GM21526 (cell line): Measurements from ENCODE around the gene IGSF21.

Experiments
- ATAC-seq: cut with Tn5 transposase; IDR thresholded peaks from one replicate; pipeline ENCODE4 v1.9.1; 2021; ENCODE audit warnings: moderate library complexity; ENCODE audit not compliant: unreplicated experiment, low FRiP score

IGSF21 gene

GRCh38 chr1:18385239-18385790 is 277.7 kb downstream of the IGSF21 start:
- ATAC-seq = no peak

- ATAC-seq = no peak
These were observed 279.0 kb downstream of the IGSF21 start for GRCh38 chr1:18386591-18386990.

DNA sequence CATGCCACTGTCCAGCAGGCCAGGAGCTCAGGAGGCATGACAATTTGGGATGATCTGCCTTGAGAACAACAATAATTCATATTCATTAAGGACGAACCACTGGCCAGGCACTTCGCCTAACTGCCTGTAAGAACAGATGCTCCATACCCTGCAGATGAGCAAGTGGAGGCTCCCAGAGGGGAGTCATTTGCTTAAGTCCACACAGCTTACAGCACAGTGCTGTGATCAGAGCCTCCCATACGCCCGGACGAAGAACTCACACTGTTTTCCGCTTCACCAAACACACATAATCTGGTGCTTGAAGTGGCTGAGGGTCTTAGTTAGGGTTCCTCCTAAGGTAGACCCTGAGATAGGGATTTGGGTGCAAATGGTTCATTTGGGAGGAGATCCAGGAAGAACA is 279.7 kb downstream of the IGSF21 start:
- no peak for ATAC-seq

DNA sequence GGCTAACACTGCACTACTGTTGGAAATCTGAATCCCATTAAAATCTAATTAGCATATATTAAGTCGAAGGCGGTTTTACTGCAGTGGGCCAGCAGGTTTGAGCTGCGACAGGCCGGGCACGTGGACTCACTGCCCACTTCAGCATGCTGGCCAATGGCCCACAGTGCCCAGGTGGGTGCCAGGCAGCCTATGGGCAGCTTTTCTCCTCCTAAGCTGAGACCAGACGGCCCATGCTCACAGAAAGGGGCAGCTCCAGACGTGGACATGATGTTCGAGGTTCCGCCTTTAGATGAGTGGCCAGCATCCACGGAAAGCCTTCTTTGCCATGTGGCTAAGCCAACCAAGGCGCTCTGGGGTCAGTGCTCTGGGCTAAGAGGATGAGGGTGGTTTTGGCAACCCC is 283.4 kb downstream of the IGSF21 start:
- ATAC-seq = no peak

DNA sequence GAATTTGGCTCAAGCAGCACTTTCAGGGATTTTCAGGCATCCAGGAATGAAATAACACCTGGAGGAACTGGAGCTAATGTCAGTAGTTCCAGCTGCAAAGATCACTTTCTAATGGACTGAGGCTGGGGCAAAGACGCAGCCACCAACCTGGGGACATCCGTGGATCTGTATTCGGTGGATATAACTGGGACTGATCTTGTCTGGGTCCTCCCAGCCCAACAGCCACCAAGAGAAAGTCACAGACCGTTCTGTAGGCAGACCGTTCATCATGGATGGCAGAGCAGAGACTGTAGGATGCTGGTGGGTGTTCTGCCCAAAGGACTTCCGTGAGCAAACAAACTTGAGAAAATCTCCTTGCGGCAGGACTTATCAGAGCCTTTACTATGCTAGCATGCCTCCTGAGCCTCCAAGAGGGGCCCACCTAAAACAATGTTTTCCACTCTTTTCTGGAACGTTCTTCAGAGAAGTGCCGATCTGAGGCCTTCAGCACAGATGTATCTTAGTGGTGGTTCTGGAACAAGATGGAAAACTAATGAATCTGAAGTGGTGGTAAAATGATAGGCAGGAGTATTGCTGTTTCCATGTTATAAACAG is 287.1 kb downstream of the IGSF21 start:
- no peak for ATAC-seq

- ATAC-seq = no peak
These were observed 288.8 kb downstream of the IGSF21 start for GRCh38 chr1:18396247-18396980.

DNA sequence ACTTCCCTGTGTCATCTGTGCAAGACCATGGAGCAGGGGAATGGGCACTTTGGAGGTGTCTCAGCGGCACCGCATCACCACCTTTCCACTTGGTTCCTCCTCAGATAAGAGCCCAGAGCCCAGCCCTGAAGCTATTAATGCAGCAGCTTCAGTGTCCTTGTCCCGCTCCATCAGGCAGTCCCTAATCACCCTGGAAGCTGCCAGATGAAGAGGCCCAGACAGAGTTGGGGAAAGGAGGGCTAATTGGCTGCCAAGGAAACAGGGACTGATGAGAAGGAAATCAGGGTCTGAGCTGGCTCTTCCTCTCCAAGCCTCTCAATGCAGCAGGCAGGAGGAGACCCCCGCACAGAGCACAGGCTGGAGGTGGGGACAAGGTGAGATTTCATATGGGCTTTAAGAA is 290.0 kb downstream of the IGSF21 start:
- ATAC-seq = no peak

DNA sequence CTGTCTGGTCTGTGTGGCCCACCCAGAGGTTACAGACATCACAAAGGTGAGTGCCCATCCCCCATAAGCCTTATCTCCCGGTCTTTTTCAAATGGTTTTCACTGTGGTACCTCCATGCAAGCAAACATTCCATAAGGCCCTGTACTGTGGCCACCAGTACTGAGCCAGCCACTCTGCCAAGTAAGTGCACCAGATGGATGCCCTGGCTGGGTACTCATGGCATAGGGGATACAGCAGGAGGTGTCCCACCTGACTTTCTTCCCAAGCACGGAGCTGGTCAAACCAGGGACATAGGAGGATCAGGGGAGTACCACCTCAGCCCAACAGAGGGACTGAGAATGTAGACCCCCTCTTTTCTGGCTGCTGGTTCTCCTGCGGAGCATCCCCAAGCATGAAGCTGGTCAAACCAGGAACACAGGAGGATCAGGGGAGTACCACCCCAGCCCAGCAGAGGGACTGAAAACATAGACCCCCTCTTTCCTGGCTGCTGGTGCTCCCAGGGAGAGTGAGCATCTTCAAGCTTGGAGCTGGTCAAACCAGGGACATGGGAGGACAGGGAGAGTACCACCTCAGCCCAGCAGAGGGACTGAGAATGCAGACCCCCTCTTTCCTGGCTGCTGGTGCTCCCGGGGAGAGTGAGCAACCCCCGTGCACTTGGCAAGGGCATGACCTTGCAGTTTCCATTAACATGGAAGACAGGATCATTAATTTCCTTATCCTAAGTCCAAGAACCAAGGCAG is 291.4 kb downstream of the IGSF21 start:
- ATAC-seq = no peak

GRCh38 chr1:18400347-18401102 is 292.9 kb downstream of the IGSF21 start:
- ATAC-seq = no peak

DNA sequence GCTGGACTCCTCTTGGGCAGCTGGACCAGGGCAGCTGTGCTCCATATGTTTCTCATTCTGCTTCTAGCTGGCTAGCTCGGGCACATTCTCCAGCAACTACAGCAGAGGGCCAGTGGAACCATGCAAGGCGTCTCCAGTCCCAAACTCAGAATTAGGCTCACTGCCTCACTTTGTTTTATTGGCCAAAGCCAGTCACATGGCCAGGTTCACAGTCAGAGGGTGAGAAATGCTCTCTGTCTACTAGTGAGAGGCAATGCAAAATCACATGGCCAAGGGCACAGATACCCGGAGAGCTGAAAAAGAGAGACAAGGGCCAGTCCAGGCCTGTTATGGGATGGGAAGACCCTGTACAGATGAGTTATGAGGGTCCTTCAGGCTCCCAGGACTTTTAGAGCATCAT is 294.3 kb downstream of the IGSF21 start:
- no peak for ATAC-seq

GRCh38 chr1:18404460-18404859 is 296.9 kb downstream of the IGSF21 start:
- ATAC-seq = no peak

DNA sequence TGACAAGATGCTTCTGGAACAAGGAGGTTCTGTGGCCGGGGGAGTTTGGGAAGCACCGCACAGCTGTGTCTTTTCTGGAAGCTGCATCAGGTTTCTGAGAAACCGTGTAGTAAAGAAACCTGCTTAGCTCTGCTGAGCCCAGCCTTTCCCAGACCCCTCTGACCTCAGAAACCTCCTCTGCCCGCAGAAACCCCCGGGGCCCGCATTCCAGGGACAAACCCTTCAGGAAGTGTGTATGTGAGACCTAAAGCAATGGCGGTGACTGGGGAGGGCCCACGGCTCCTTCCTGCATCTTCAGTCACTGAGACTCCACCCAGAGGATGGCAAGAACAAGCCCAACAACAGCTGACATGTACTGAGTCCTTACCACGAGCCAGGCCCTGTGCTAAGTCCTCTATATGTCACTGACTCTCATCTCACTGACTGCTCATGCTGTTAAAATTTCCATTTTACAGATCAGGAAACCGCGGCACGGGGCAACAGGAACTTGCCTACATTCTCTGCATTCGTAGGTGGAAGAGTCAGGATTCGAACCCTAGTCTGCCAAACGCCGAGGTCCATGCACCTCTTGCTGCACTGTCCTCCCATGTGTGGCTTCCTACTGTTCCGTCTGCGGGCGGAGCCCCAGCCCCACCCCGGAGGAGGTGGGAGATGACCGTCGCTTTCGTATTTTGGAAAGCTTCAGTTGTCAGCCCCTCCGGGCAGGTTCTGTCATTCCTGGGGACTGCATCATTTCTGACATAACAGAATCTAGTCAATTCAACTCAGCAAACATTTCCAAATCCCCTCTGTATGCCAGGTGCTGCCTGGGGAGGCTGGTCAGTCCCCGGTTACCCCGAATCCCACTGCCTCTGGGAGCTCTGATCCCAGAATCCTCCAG is 299.8 kb downstream of the IGSF21 start:
- no peak for ATAC-seq

GRCh38 chr1:18408656-18409370 is 301.2 kb downstream of the IGSF21 start:
- no peak for ATAC-seq

DNA sequence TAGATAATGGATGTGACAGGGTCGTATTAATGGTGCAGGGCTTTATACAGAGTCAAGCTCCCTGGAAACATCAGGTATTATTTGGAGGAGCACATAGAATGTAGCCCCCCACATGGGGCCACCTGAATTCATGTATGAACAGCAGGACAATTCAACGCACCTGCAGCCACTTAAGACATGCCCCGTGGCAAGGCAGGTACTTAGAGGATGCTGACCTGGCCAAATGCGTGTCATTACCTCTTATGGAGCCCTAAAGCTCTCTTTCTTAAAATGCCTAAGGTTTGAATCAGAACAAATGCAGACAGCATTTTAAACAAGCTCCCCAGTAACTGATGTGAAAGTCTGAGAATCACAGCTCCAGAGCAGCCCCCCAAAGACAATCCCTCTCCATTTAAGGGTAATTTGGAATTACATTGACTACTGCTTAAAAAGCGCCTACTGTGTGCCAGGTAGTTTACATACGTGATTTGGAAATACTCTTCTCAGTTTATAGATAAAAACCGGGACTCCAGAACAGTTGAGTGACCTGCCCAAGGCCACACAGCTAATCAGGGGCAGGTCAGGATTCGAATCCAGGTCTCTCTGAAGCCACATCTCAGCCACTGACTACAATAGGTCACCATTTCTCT is 302.1 kb downstream of the IGSF21 start:
- no peak for ATAC-seq

DNA sequence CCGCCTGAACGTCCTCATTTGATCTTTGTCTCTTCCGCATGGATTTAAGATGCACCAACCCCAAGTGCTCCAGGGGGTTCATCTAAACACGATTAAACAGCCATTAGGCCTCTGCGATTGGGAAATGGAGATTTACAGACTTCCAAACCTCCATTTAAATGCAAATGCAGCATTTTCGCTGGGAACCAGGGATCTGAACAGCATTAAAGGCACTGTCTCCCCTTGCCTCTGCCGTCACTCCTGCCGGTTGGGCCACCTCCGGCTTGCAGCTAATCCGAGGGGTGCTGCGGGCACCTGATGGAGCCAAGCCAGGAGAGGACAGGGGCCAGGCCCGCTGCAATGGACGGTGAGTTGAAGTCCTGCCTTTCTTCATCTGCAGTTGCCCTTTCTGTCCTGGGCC is 302.8 kb downstream of the IGSF21 start:
- ATAC-seq = no peak

DNA sequence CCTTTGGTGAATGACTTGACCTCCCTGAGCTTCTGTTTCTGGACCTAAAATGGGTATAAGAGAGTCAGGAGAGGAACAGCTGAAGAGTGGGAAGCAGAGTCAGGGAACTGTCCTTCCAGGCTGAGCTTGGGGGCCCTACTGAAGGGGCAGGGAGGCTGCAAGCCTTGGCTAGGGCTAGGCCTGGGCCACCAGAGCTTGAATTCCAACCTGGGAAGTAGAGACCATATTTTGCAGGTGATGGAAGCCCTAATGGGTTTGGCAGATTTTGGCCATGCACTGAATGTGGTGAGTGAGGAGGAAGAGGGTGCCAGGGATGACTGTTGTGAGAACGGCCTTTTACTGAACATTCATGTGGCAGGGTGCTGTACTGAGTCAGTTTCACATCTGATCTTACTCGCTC is 303.7 kb downstream of the IGSF21 start:
- ATAC-seq = no peak

GRCh38 chr1:18411820-18412641 is 304.4 kb downstream of the IGSF21 start:
- ATAC-seq = no peak

DNA sequence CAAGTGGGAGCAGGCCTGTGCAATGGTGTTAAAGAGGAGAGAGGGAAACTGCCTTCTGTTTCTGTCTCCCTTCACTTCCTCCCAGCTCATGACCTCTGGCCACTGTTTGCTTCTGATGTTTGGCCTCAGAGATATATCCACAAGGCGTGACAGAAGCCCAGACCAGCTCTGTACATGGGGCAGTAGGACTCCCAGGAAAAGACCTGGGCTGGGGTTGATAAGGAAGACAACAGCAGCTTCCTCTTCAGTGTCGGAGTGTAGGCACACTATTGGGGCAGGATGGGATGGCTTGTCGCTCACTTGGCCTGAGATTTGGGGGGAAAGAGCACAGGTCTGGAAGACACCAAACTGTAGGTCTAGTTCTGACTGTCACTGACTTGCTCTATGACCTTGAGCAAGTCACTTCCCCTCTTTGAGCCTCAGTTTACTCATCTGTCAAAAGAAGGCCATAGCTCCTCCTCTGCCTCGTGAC is 305.3 kb downstream of the IGSF21 start:
- ATAC-seq = no peak
